HepG2 (cell line): ENCODE measurements around the gene POFUT2. TPM values are rescaled to one million over a fixed set of nuclear protein-coding genes. Genes with fewer than 3 reads are reported as not detected.

Experiments used
- ARNT ChIP-seq: fragments of 450-650 bp; IDR thresholded peaks from 2 replicates; pipeline ENCODE4 v1.6.1; 2017
- ARNTL ChIP-seq: sonication (generic); formaldehyde crosslinking; IDR thresholded peaks from 2 replicates; pipeline ENCODE4 v1.4.0; 2020; ENCODE audit warnings: mild to moderate bottlenecking, missing genetic modification reagents
- ATM ChIP-seq: fragments of 450-650 bp; IDR thresholded peaks from 2 replicates; pipeline ENCODE4 v1.7.1; 2017; ENCODE audit warnings: mild to moderate bottlenecking, borderline replicate concordance
- FOXA3 ChIP-seq: IDR thresholded peaks from 2 replicates; pipeline ENCODE4 v1.6.1; 2016; ENCODE audit warnings: missing genetic modification reagents, missing compliant biosample characterization
- KMT2A ChIP-seq: sonication (generic); formaldehyde crosslinking; IDR thresholded peaks from 2 replicates; pipeline ENCODE4 v1.4.0; 2020; ENCODE audit warnings: missing genetic modification reagents
- PAXIP1 ChIP-seq: sonication (generic); formaldehyde crosslinking; conservative IDR thresholded peaks from 2 replicates; pipeline ENCODE4 v1.4.0; 2020; ENCODE audit warnings: mild to moderate bottlenecking, missing genetic modification reagents, moderate library complexity
- PRDM10 ChIP-seq: sonication (generic); formaldehyde crosslinking; IDR thresholded peaks from 2 replicates; pipeline ENCODE4 v1.4.0; 2020; ENCODE audit warnings: low read depth, missing genetic modification reagents
- RAD51 ChIP-seq: fragments of 450-650 bp; IDR thresholded peaks from 2 replicates; pipeline ENCODE4 v1.6.1; 2016; ENCODE audit warnings: borderline replicate concordance
- SIX1 ChIP-seq: sonication (generic); formaldehyde crosslinking; IDR thresholded peaks from 2 replicates; pipeline ENCODE4 v1.4.0; 2020; ENCODE audit warnings: missing genetic modification reagents, borderline replicate concordance
- SPEN ChIP-seq: sonication (generic); formaldehyde crosslinking; IDR thresholded peaks from 2 replicates; pipeline ENCODE4 v1.5.1; 2020; ENCODE audit warnings: low read depth, mild to moderate bottlenecking, missing genetic modification reagents
- TERF1 ChIP-seq: sonication (generic); formaldehyde crosslinking; IDR thresholded peaks from 2 replicates; pipeline ENCODE4 v1.8.0; 2022; ENCODE audit warnings: mild to moderate bottlenecking, missing genetic modification reagents, moderate library complexity
- TGIF2 ChIP-seq: IDR thresholded peaks from 2 replicates; pipeline ENCODE4 v1.6.1; 2016; ENCODE audit warnings: control low read depth, missing compliant biosample characterization
- ZKSCAN5 ChIP-seq: sonication (generic); formaldehyde crosslinking; IDR thresholded peaks from 2 replicates; pipeline ENCODE4 v1.5.1; 2020; ENCODE audit warnings: mild to moderate bottlenecking, missing genetic modification reagents
- ZNF20 ChIP-seq: sonication (generic); formaldehyde crosslinking; IDR thresholded peaks from 2 replicates; pipeline ENCODE4 v1.4.0; 2020; ENCODE audit warnings: mild to moderate bottlenecking, moderate library complexity, missing genetic modification reagents
- ZNF274 ChIP-seq: sonication (generic); formaldehyde crosslinking; IDR thresholded peaks from 2 replicates; pipeline ENCODE4 v1.5.1; 2020; ENCODE audit warnings: mild to moderate bottlenecking, missing genetic modification reagents
- ZNF607 ChIP-seq: sonication (generic); formaldehyde crosslinking; IDR thresholded peaks from 2 replicates; pipeline ENCODE4 v1.5.1; 2020; ENCODE audit warnings: missing genetic modification reagents, mild to moderate bottlenecking, borderline replicate concordance
- ZNF674 ChIP-seq: sonication (generic); formaldehyde crosslinking; IDR thresholded peaks from 2 replicates; pipeline ENCODE4 v1.5.0; 2020; ENCODE audit warnings: low read depth, mild to moderate bottlenecking, missing genetic modification reagents
- ZSCAN22 ChIP-seq: sonication (generic); formaldehyde crosslinking; IDR thresholded peaks from 2 replicates; pipeline ENCODE4 v1.4.0; 2020; ENCODE audit warnings: mild to moderate bottlenecking, missing genetic modification reagents
- ZUFSP ChIP-seq: sonication (generic); formaldehyde crosslinking; IDR thresholded peaks from 2 replicates; pipeline ENCODE4 v1.9.0; 2021; ENCODE audit warnings: missing genetic modification reagents, mild to moderate bottlenecking, borderline replicate concordance
- polyA plus RNA-seq, 8 experiments: library from polyadenylated mRNA; depleted of rRNA in 3 of 8; stranded (reverse) in 7 of 8; unstranded in 1 of 8; fragments of >200 nt; fragmentation: Illumina TruSeq in 4 of 8; extraction: Trizol in 4 of 8; gene quantifications; 2 replicates each; pipeline versions ENCODE4 v1.2.1 to v1.2.3, GENCODE V29; 2011 to 2016; ENCODE audit warnings: low read depth in 4 of 8, missing spikeins in 1 of 8, mixed read lengths in 1 of 8; ENCODE audit not compliant: insufficient read depth in 1 of 8
- total RNA-seq, 5 experiments: library from RNA; depleted of rRNA; stranded (reverse); fragments of >200 nt; fragmentation: Illumina TruSeq; extraction: Trizol; gene quantifications; 2 replicates each; pipeline ENCODE4 v1.2.3, GENCODE V29; 2016; ENCODE audit warnings: low read depth in 1 of 5

POFUT2 gene
- total and polyA plus RNA-seq, 2 of the 13 experiments (the other 11 are each of a cell fraction or from before 2014, with no cell fraction given) = 22.8 to 24.0 TPM

- TF ChIP-seq ZKSCAN5 = 0 out of 2 replicates have a peak, but pooled peaks have one; percentile 38
- no peak for TF ChIP-seq ZNF674
- TF ChIP-seq ZNF607 (CRISPR knock-in tag) = no peak
- no peak; the same call in 1 of the 2 replicates for TF ChIP-seq SPEN
- TF ChIP-seq ARNTL (CRISPR knock-in tag) = no peak
- TF ChIP-seq TERF1 = no peak
- no peak for TF ChIP-seq ATM
- TF ChIP-seq RAD51 = no peak
- no peak for TF ChIP-seq ZNF274 (CRISPR knock-in tag)
- no peak for TF ChIP-seq ZNF20
- no peak for TF ChIP-seq TGIF2
- no peak for TF ChIP-seq ZUFSP (CRISPR knock-in tag)
- peak; percentile 87 for TF ChIP-seq PAXIP1 (CRISPR knock-in tag)
- TF ChIP-seq SIX1 (CRISPR knock-in tag) = no peak
- peak; percentile 59 for TF ChIP-seq FOXA3 (CRISPR knock-in tag)
- TF ChIP-seq ARNT = no peak
- TF ChIP-seq ZSCAN22 = no peak
- TF ChIP-seq KMT2A (CRISPR knock-in tag) = no peak
- TF ChIP-seq PRDM10 (CRISPR knock-in tag) = no peak
Observed at GRCh38 chr21:45330075-45330781, 42.5 kb upstream of the POFUT2 start (continued).
